Amniotic epithelial cell (primary cell): ENCODE measurements around the gene WDR86.

Experiments used
- DNase-seq: peaks from one replicate; pipeline ENCODE4 v3.0.0-alpha.2; 2010; ENCODE audit warnings: low read depth

WDR86 gene

GRCh38 chr7:151406051-151406875 lies 3.6 kb downstream of the WDR86 start:
- DNase-seq: no peak

DNA sequence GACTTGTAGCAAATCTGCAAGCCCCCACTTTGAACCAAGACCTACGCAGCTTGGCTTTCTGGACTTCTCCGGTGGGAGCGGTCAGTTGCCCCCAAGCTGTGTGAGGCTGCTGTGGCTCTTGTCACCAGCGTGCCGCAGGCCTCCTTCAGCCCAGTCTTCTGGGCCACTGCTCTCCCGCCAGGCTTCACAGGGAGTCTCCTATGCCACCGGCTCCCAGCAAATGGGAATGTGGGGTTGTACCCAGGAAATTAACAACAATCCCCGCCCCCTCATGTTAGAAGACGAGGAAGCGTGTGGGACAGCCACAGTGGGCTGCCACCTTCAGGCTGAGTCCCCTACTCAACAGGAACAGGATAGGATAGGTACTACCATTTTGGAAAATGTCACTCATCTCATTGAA lies 4.2 kb downstream of the WDR86 start:
- DNase-seq: no peak

GRCh38 chr7:151405056-151405455 lies 4.8 kb downstream of the WDR86 start:
- no peak for DNase-seq

DNA sequence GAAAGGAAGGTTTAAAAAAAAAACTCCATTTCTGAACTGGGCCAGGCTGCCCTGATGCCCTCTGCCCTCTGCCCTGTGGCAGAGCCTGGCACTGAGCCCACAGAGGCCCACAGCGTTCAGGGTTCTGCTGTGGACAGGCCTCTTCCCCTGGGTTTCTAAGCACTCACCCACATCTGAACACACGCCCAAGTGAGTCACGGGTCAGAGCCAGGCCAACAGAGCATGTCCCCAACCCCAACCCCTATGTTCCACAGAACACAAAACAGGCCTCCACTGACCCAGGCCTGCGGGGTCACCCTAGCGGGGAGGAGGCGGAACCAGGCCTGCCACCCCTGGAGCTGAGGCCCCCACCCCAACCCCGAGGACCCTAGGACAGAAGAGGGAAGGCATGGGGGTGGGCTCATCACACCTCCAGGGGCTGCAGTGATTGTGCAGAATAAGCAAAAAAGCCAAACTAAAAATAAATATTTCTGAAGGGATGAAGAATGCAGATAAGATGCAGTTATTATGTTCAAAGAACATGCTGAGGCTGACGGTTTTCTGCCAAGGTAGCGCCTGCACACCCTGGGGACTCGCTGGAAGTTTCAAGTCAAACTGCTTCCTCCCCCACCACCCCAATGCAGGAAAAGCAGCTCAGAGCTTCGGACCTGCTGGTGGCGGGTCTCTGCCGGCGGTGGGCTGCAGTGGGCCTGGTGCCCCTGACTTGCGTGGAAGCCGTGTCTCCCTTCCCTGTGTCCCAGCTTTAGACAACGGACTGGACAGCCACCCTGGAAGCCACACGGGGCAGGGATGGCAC lies 5.4 kb downstream of the WDR86 start:
- DNase-seq: peak; percentile 89

GRCh38 chr7:151403764-151404163 lies 6.1 kb downstream of the WDR86 start:
- DNase-seq: peak; percentile 48

- no peak for DNase-seq
These were observed 7.6 kb downstream of the WDR86 start for GRCh38 chr7:151402029-151402835.

DNA sequence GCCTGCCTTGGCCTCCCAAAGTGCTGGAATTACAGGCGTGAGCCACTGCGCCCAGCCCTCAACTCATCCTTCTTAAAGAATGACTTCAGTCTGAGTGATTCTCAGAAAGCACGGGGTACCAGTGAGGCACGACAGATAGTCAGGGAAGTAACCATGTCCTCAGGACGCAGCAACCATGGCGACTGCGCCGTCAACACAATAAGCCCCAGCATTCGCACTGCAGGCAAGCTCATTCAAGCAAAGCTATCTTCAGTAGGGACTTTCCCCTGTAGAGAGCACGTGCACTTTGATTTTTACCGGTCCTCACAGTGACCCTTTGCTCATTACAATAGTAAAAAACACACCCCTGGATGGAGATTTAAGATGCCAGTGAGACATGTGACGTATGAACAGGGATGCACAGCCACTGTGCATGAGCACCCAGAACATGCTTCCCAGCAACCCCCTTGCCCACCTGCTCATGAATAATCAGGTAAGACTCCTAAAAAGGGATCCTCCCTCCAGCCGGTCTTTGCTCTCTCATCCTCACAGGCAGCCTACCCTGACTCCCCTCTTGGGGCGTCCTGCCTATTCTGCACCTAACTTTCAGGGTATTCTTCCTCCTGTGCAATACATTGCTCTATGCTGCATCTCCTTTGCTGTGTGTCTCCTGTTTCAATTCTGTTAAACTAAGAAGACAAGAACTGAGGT lies 9.1 kb downstream of the WDR86 start:
- no peak for DNase-seq

- no peak for DNase-seq
These were observed 9.9 kb downstream of the WDR86 start for GRCh38 chr7:151399906-151400305.

DNA sequence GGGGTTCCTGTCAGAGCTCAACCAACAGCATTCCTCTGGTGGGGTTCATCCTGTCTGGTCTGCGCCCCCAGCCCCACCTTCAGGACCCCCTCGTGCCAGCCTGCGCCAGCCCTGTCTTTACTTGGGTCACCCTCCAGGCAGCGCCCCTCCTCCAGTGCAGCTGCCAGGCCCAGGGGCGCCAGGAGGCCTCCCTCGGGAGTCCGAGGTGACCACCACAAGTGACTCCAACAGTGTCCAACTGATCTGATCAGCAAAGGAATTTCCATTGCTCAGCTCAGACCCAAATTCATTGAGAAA lies 10.6 kb downstream of the WDR86 start:
- DNase-seq: no peak

GRCh38 chr7:151398446-151399304 lies 11.2 kb downstream of the WDR86 start:
- peak; percentile 33 for DNase-seq

DNA sequence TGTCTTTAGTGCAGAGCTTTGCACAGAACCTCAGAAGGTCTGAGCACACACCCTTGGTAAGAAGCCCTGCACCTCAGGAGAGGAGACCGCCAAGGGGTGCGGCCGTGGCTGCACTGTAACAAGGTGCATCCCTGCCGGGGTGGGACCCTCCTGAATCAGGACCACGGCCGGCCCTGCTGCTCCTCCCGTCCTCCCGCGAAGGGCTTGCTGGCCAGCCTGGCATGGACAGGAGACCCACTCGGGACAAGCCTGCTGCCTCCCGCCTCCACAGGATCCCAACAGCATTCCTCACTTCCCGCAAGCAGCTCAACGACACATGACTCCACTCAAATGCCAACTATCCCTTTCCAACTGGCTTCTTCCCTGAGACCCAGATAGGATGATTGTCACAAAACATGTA lies 12.8 kb downstream of the WDR86 start:
- DNase-seq: no peak

GRCh38 chr7:151396328-151396970 lies 13.4 kb downstream of the WDR86 start:
- no peak for DNase-seq

DNA sequence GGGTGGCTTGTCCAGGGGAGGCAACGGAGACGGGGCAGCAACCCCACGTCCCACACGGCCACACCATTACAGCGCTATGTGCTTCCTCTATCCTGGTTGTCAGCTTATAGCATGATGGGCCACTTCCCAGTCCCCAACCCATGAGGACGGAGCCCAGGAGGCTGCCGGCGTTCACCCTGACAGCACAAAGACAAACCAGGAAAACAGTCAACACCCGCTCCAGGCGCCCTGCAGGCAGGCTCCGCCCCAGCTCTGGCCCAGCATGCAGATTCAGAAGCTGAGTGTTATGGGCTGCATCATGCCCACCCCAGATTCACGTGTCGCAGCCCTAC lies 14.8 kb downstream of the WDR86 start:
- no peak for DNase-seq

- no peak for DNase-seq
These were observed 15.5 kb downstream of the WDR86 start for GRCh38 chr7:151394076-151395035.

DNA sequence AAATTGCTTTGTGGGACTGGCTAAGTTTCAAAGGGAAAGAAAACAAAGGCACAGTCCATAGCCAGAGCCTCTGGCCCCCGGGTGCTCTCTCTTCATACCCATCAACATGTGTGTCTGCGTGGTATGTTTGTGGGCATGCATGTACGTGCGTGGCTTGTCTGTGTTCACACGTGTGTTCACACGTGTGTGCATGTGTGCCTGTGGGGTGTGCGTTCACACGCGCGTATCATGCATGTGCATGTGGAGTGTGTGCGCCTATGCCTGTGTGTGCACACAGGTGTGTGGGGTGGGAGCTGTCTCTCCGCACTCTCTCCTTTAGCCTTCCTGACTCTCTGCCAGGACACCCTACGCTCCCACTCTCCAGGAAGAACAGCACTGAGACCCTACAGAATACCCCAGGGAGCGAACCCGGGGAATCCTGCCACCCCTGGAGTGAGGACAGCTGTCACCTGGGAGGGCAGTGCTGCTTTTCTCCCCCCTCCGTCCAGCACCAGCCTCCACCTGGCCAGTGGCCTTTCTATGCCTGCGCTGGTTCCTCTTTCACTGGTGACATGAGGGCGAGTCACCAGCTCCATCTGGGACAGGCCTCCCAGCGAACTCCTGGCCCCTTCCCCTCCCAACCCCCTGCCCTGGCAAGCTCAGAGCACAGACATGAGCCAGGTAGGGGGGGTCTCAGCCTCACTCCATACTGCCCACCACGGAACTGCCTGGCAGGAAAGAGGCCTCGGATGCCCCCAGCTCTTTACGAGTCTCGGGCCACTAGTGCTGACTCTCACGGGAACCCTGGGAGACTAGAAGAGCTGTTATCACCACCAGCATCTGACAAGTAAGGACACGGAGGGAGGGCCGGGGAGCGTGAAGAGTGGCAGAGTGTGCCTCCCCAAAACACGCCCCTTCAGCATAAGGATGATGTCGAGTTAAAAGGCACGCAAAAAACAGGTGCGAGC lies 16.5 kb downstream of the WDR86 start:
- DNase-seq: no peak

DNA sequence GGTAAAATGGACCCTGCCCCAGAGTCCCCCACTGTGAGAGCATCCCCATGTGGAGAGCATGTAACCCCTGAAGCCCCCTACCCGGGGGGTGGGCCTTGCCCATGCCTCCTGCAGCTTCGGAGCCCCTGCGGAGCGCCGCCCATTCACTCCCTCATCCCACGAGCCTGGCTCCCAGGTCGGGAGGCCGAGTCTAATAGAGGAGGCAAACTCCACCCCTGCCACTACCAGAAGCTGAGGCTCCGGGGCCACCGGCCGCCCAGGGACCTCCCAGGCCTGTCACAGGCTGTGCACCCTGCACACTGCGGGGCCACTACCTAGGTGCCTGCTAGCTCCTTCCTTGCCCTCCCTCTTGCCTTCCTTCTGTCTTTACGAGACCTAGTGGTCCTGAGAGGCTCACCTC lies 17.4 kb downstream of the WDR86 start:
- no peak for DNase-seq

DNA sequence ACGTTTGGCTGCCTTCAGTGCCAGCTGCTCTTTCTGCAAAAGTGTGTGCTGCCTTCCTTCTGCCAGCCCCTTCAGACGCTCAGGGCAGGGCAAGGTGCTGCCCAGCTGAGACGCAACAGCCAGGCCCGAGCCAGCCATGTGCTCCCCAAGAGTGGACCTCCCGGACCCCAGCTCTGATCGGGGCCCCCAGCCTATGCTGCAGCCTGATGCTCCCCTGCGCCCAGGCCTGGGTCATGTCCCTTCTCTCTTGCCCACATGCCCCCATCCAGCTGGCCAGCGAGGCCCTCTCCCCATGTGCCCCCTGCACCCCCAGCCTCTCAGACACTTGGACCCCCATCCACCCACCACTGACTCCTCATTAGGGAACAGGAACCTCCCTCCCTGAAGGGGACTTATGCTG lies 17.8 kb downstream of the WDR86 start:
- no peak for DNase-seq

GRCh38 chr7:151391358-151391730 lies 18.5 kb downstream of the WDR86 start:
- DNase-seq: no peak
